CD14-positive monocyte (primary cell): ENCODE results near the gene EML1. TPM values are rescaled to one million over a fixed set of nuclear protein-coding genes. Genes with fewer than 3 reads are reported as not detected.
A peak's percentile ranks its signal among the peaks of the same experiment; 100 is the strongest.

Experiments
- DNase-seq, 3 donors: peaks; one replicate each; pipeline ENCODE4 v3.0.0-alpha.2; 2011 to 2022
- H2AFZ ChIP-seq: 2 replicates; pipeline ENCODE4 v1.6.0; 2012; ENCODE audit warnings: mild to moderate bottlenecking, low read depth, low read length, inconsistent platforms; ENCODE audit not compliant: insufficient read depth, poor library complexity, severe bottlenecking
- H3K27ac ChIP-seq, 2 donors: 1 replicate in 1 of 2; 2 replicates in 1 of 2; pipeline ENCODE4 v1.5.1; 2012 to 2013; ENCODE audit warnings: low read length in 2 of 2, control low read depth in 1 of 2, inconsistent platforms in 1 of 2, low read depth in 1 of 2, mild to moderate bottlenecking in 1 of 2
- H3K27me3 ChIP-seq, 2 donors: one replicate each; pipeline versions ENCODE4 v1.6.0 to v1.6.1; 2011 to 2013; ENCODE audit warnings: low read length in 2 of 2; ENCODE audit not compliant: control insufficient read depth in 2 of 2, insufficient read depth in 2 of 2
- H3K36me3 ChIP-seq, 2 donors: replicated peaks in 1 of 2; 1 replicate in 1 of 2; 2 replicates in 1 of 2; pipeline versions ENCODE4 v1.5.1 to v1.6.1; 2012 to 2013; ENCODE audit warnings: low read length in 2 of 2, control low read depth in 1 of 2, inconsistent platforms in 1 of 2, mild to moderate bottlenecking in 1 of 2; ENCODE audit not compliant: insufficient read depth in 2 of 2, control insufficient read depth in 1 of 2
- H3K4me1 ChIP-seq, 2 donors: 1 replicate in 1 of 2; 2 replicates in 1 of 2; pipeline versions ENCODE4 v1.5.1 to v1.6.1; 2012 to 2013; ENCODE audit warnings: low read length in 2 of 2, control low read depth in 1 of 2, inconsistent platforms in 1 of 2, mild to moderate bottlenecking in 1 of 2, moderate library complexity in 1 of 2; ENCODE audit not compliant: insufficient read depth in 2 of 2, control insufficient read depth in 1 of 2
- H3K4me2 ChIP-seq: replicated peaks from 2 replicates; pipeline ENCODE3; 2012; ENCODE audit warnings: low read length, moderate library complexity, mild to moderate bottlenecking; ENCODE audit not compliant: poor library complexity, severe bottlenecking; ENCODE audit errors: extremely low read depth
- H3K4me3 ChIP-seq, 3 experiments: fragments of 200-600 bp in 1 of 3; sonication (generic) in 1 of 3; replicated peaks in 1 of 3; 1 replicate in 2 of 3; 2 replicates in 1 of 3; pipeline ENCODE4 v1.5.1; 2011 to 2013; ENCODE audit warnings: low read length in 3 of 3, mild to moderate bottlenecking in 3 of 3, control low read depth in 2 of 3, low read depth in 2 of 3, inconsistent platforms in 1 of 3, moderate library complexity in 1 of 3
- H3K79me2 ChIP-seq: 2 replicates; pipeline ENCODE4 v1.6.0; 2012; ENCODE audit warnings: mild to moderate bottlenecking, control low read depth, inconsistent platforms, low read length, moderate library complexity; ENCODE audit not compliant: insufficient read depth
- H3K9ac ChIP-seq: 2 replicates; pipeline ENCODE4 v1.6.0; 2017; ENCODE audit warnings: low read length, mild to moderate bottlenecking; ENCODE audit not compliant: insufficient read depth, poor library complexity, severe bottlenecking
- H3K9me3 ChIP-seq, 2 donors: replicated peaks in 1 of 2; 1 replicate in 1 of 2; 2 replicates in 1 of 2; pipeline versions ENCODE4 v1.5.1 to v1.6.1; 2012 to 2013; ENCODE audit warnings: low read length in 2 of 2, control low read depth in 1 of 2; ENCODE audit not compliant: control insufficient read depth in 1 of 2, insufficient read depth in 1 of 2
- H4K20me1 ChIP-seq: 2 replicates; pipeline ENCODE4 v1.6.0; 2012; ENCODE audit warnings: mild to moderate bottlenecking, low read length, control low read depth, moderate library complexity; ENCODE audit not compliant: insufficient read depth
- H3K27ac Mint-ChIP-seq, 7 donors: one replicate each; pipeline ENCODE4 v1.8.0; 2020; ENCODE audit warnings: mild to moderate bottlenecking in 7 of 7, mixed read lengths in 7 of 7, moderate library complexity in 6 of 7, inconsistent platforms in 2 of 7
- H3K27me3 Mint-ChIP-seq, 3 donors: one replicate each; pipeline ENCODE4 v1.8.0; 2021 to 2022; ENCODE audit warnings: low read depth in 3 of 3, mild to moderate bottlenecking in 3 of 3, mixed read lengths in 3 of 3, moderate library complexity in 3 of 3, inconsistent platforms in 1 of 3
- H3K36me3 Mint-ChIP-seq, 2 donors: one replicate each; pipeline ENCODE4 v1.8.0; 2020; ENCODE audit warnings: mixed read lengths in 2 of 2, inconsistent platforms in 1 of 2, mild to moderate bottlenecking in 1 of 2
- H3K4me1 Mint-ChIP-seq: one replicate; pipeline ENCODE4 v1.8.0; 2020; ENCODE audit warnings: mild to moderate bottlenecking, mixed read lengths
- H3K4me3 Mint-ChIP-seq, 2 donors: one replicate each; pipeline ENCODE4 v1.8.0; 2020; ENCODE audit warnings: mild to moderate bottlenecking in 2 of 2, mixed read lengths in 2 of 2, moderate library complexity in 1 of 2
- H3K9me3 Mint-ChIP-seq, 7 donors: one replicate each; pipeline ENCODE4 v1.8.0; 2020 to 2022; ENCODE audit warnings: mixed read lengths in 7 of 7, mild to moderate bottlenecking in 6 of 7, moderate library complexity in 6 of 7, inconsistent platforms in 2 of 7
- CTCF ChIP-seq: fragments of 200-600 bp; IDR thresholded peaks from one replicate; pipeline ENCODE4 v1.8.0; 2022; ENCODE audit warnings: antibody characterized with exemption, mild to moderate bottlenecking
- WGBS: methylation state at CpG from one replicate; pipeline ENCODE4 v1.1.5; 2013; ENCODE audit warnings: missing lambda C conversion rate; ENCODE audit not compliant: insufficient coverage; 5-methylcytosine and 5-hydroxymethylcytosine counted together
- intact Hi-C, 2 donors: fragments of 100-400 bp; cut with micrococcal nuclease; formaldehyde crosslinking; loops; one replicate each; pipeline versions ENCODE4 v1.15.0 to v1.15.1; 2023
- polyA plus RNA-seq, 3 donors: library from polyadenylated mRNA; depleted of rRNA in 1 of 3; unstranded in 2 of 3; stranded (reverse) in 1 of 3; fragments of 300-500 nt in 2 of 3; fragments of >200 nt in 1 of 3; fragmentation: Illumina TruSeq in 2 of 3; gene quantifications; 1 replicate in 2 of 3; 2 replicates in 1 of 3; pipeline ENCODE4 v1.2.3, GENCODE V29; 2012 to 2021

The EML1 gene
- polyA plus RNA-seq, 3 donors = not detected

- Histone ChIP-seq H3K27me3 (peaks cover 6 to 16% of the 10 kb centered on the region in 2 donors), H3K9ac (no peak overlapping the region), H3K4me2 (no peak overlapping the region), H4K20me1 (no peaks in the 10 kb centered on the region), H3K4me1 (no peaks in the 10 kb centered on the region), H3K36me3 (no peaks in the 10 kb centered on the region), H3K79me2 (no peaks in the 10 kb centered on the region), H2AFZ (no peak overlapping the region), H3K9me3 (peaks cover 0 to 2% of the 10 kb centered on the region in 2 donors), H3K27ac (no peak overlapping the region), H3K4me3 (no peak overlapping the region)
- DNase-seq = no peak
- H3K27ac Mint-ChIP-seq = no peak overlapping the region
- WGBS = 95% methylated on average over 8 of the region's 8 CpGs
- peaks cover 19 to 34% (median 31%) of the 10 kb centered on the region in 3 donors for H3K27me3 Mint-ChIP-seq
- peaks cover 0 to 8% (median 0%) of the 10 kb centered on the region in 7 donors for H3K9me3 Mint-ChIP-seq
- no peaks in the 10 kb centered on the region for H3K36me3 Mint-ChIP-seq
- TF ChIP-seq CTCF = no peak
- intact Hi-C loops = no loop called here
- H3K4me1 Mint-ChIP-seq = no peaks in the 10 kb centered on the region
- H3K4me3 Mint-ChIP-seq = no peak overlapping the region
Measured at GRCh38 chr14:99786511-99786989, 6.7 kb upstream of the EML1 start.

- H3K36me3 ChIP-seq = no peaks in the 10 kb centered on the region
- Mint-ChIP-seq H3K4me3 (no peak overlapping the region), H3K27ac (peak overlapping the region in 1 of 7 donors; percentile 55), H3K36me3 (no peaks in the 10 kb centered on the region), H3K27me3 (peaks cover 29 to 45% (median 43%) of the 10 kb centered on the region in 3 donors), H3K4me1 (peaks cover 4% of the 10 kb centered on the region), H3K9me3 (peaks cover 0 to 5% (median 3%) of the 10 kb centered on the region in 7 donors)
- H3K4me3 ChIP-seq = no peak overlapping the region
- H3K9ac ChIP-seq = no peak overlapping the region
- H3K4me2 ChIP-seq = no peak overlapping the region
- H3K27me3 ChIP-seq = peaks cover 18 to 29% of the 10 kb centered on the region in 2 donors
- H3K27ac ChIP-seq = no peak overlapping the region
- intact Hi-C loops = no loop called here
- DNase-seq = no peak
- 88% methylated on average over 1 of the region's 6 CpGs for WGBS
- TF ChIP-seq CTCF = no peak
- H4K20me1 ChIP-seq = no peaks in the 10 kb centered on the region
- no peaks in the 10 kb centered on the region for H3K4me1 ChIP-seq
- no peak overlapping the region for H2AFZ ChIP-seq
- no peaks in the 10 kb centered on the region for H3K79me2 ChIP-seq
- peaks cover 0 to 7% of the 10 kb centered on the region in 2 donors for H3K9me3 ChIP-seq
Measured at GRCh38 chr14:99788713-99789112, 4.5 kb upstream of the EML1 start.
